Keratinocyte (primary cell): ENCODE results near the gene LRRC7. TPM values are rescaled to one million over a fixed set of nuclear protein-coding genes. Genes with fewer than 3 reads are reported as not detected.

Experiments
- DNase-seq: peaks from one replicate; pipeline ENCODE4 v3.0.0-alpha.2; 2011; ENCODE audit warnings: low read depth, missing footprints, low spot score
- FAIRE-seq: peaks from 2 replicates; lab custom pipeline; 2011; peaks lifted over from hg19 to GRCh38; lab: Jason Lieb, UNC
- H2AFZ ChIP-seq: 2 replicates; pipeline ENCODE4 v1.6.0; 2012; ENCODE audit warnings: low read length, control low read depth, inconsistent platforms; ENCODE audit not compliant: control insufficient read depth
- H3K27ac ChIP-seq: 2 replicates; pipeline ENCODE4 v1.5.1; 2011; ENCODE audit warnings: low read length; ENCODE audit not compliant: control insufficient read depth, insufficient read depth
- H3K27me3 ChIP-seq: 3 replicates; pipeline ENCODE4 v1.6.0; 2011; ENCODE audit warnings: low read length; ENCODE audit not compliant: control insufficient read depth, insufficient read depth; ENCODE audit errors: extremely low read depth
- H3K36me3 ChIP-seq, 2 experiments: 2 replicates in 1 of 2; 3 replicates in 1 of 2; pipeline ENCODE4 v1.5.1; 2011; ENCODE audit warnings: low read length in 2 of 2, mild to moderate bottlenecking in 1 of 2; ENCODE audit not compliant: control insufficient read depth in 2 of 2, insufficient read depth in 2 of 2; ENCODE audit errors: extremely low read depth in 1 of 2
- H3K4me1 ChIP-seq: 3 replicates; pipeline ENCODE4 v1.5.1; 2011; ENCODE audit warnings: low read length; ENCODE audit not compliant: control insufficient read depth, insufficient read depth; ENCODE audit errors: extremely low read depth
- H3K4me2 ChIP-seq: 3 replicates; pipeline ENCODE4 v1.6.0; 2011; ENCODE audit warnings: low read depth, low read length; ENCODE audit not compliant: control insufficient read depth, insufficient read depth; ENCODE audit errors: extremely low read depth
- H3K4me3 ChIP-seq, 3 experiments: fragments of 200-600 bp in 1 of 3; sonication (generic) in 1 of 3; 2 replicates in 2 of 3; 3 replicates in 1 of 3; pipeline ENCODE4 v1.5.1; 2011 to 2016; ENCODE audit warnings: low read length in 3 of 3, mild to moderate bottlenecking in 3 of 3, control low read depth in 2 of 3, inconsistent platforms in 1 of 3, low read depth in 1 of 3, mixed read lengths in 1 of 3, mixed run types in 1 of 3, moderate library complexity in 1 of 3; ENCODE audit not compliant: control insufficient read depth in 2 of 3, insufficient read depth in 2 of 3; ENCODE audit errors: extremely low read depth in 1 of 3
- H3K79me2 ChIP-seq: 2 replicates; pipeline ENCODE4 v1.6.0; 2012; ENCODE audit warnings: low read length; ENCODE audit not compliant: control insufficient read depth, insufficient read depth
- H3K9ac ChIP-seq: 3 replicates; pipeline ENCODE4 v1.6.0; 2011; ENCODE audit warnings: low read length; ENCODE audit not compliant: control insufficient read depth, insufficient read depth; ENCODE audit errors: extremely low read depth
- H3K9me1 ChIP-seq: 3 replicates; pipeline ENCODE4 v1.6.0; 2011; ENCODE audit warnings: low read length; ENCODE audit not compliant: control insufficient read depth, insufficient read depth; ENCODE audit errors: extremely low read depth
- H3K9me3 ChIP-seq: 2 replicates; pipeline ENCODE4 v1.5.1; 2012; ENCODE audit warnings: low read depth, low read length; ENCODE audit not compliant: control insufficient read depth
- H4K20me1 ChIP-seq: 3 replicates; pipeline ENCODE4 v1.6.0; 2011; ENCODE audit warnings: low read length; ENCODE audit not compliant: control insufficient read depth, insufficient read depth; ENCODE audit errors: extremely low read depth
- EZH2 ChIP-seq: IDR thresholded peaks from one replicate; pipeline ENCODE4 v1.6.1; 2012; ENCODE audit warnings: inconsistent platforms, mild to moderate bottlenecking, low read length, moderate library complexity
- dilution Hi-C: fragments of 300-500 bp; cut with MboI; formaldehyde crosslinking; loops from one replicate; pipeline ENCODE4 v1.7.0; 2020; ENCODE audit warnings: low sequenced_read_pairs; ENCODE audit not compliant: extremely low pct_ligation_motif_present
- polyA plus RNA-seq, 5 experiments: library from polyadenylated mRNA; depleted of rRNA in 3 of 5; stranded (reverse) in 3 of 5; stranded (forward) in 1 of 5; unstranded in 1 of 5; fragments of >200 nt; gene quantifications; 1 replicate in 1 of 5; 2 replicates in 3 of 5; 3 replicates in 1 of 5; pipeline versions ENCODE4 v1.2.1 to v1.2.3, GENCODE V29; 2011 to 2012; ENCODE audit warnings: missing spikeins in 2 of 5, low read depth in 1 of 5, low replicate concordance in 1 of 5
- TF ChIP-seq, protein P1 (sequence below), 3 experiments: IDR thresholded peaks in 1 of 3; conservative IDR thresholded peaks in 1 of 3; optimal IDR thresholded peaks in 1 of 3; 2 replicates in 2 of 3; 3 replicates in 1 of 3; pipeline versions ENCODE3 to v1.5.1; 2011; ENCODE audit warnings: low read length in 3 of 3, mild to moderate bottlenecking in 3 of 3, moderate library complexity in 2 of 3, control low read depth in 1 of 3, inconsistent platforms in 1 of 3; ENCODE audit not compliant: insufficient read depth in 2 of 3; ENCODE audit errors: extremely low read depth in 1 of 3

LRRC7 gene
- polyA plus RNA-seq, 1 donor (not counting 4 experiments of a cell fraction or from before 2014, with no cell fraction given), result 0.28 TPM

DNA sequence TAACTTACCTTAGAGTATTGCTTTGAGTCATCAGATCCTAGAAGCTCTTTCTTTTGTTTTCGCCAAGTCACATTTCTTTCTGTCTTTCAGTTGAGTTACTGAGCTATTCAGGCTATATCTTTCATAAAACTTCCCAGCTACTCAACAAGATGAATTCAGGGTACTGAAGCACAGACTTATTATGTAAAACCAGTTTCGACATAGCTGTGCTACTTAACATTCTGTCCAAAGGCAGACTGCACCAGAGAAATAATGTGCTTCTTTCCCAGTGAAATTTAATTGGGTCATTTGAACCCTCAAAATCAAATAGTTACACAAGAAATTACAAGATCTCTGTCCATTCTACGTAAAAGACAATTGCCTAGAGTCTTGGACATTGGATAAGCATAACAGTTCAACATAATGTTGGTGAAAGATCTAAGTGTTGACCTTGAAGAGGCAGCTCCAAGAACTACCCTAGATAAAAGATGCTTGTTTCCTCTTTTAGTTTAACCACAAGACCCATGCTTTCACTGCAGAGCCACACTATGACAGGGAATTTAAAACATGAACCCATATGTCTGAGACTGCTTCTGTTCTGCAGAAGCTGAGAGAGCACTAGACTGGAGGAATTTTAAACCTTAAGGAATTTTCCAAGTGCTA lies 474.5 kb downstream of the LRRC7 start:
- H3K79me2 ChIP-seq, result no peaks in the 10 kb centered on the region
- no peak for TF ChIP-seq EZH2
- TF ChIP-seq, protein P1, sequence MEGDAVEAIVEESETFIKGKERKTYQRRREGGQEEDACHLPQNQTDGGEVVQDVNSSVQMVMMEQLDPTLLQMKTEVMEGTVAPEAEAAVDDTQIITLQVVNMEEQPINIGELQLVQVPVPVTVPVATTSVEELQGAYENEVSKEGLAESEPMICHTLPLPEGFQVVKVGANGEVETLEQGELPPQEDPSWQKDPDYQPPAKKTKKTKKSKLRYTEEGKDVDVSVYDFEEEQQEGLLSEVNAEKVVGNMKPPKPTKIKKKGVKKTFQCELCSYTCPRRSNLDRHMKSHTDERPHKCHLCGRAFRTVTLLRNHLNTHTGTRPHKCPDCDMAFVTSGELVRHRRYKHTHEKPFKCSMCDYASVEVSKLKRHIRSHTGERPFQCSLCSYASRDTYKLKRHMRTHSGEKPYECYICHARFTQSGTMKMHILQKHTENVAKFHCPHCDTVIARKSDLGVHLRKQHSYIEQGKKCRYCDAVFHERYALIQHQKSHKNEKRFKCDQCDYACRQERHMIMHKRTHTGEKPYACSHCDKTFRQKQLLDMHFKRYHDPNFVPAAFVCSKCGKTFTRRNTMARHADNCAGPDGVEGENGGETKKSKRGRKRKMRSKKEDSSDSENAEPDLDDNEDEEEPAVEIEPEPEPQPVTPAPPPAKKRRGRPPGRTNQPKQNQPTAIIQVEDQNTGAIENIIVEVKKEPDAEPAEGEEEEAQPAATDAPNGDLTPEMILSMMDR (optimal IDR thresholded peaks at IDR 0.05 in 1 of 3, IDR thresholded peaks at IDR 0.05 in 1 of 3, conservative IDR thresholded peaks at IDR 0.05 in 1 of 3; ENCODE audit: extremely low read depth in 1 of 3, insufficient read depth in 2 of 3, low read length in 3 of 3), result no peak
- FAIRE-seq (no peak), DNase-seq (no peak)
- H2AFZ ChIP-seq, result no peak overlapping the region
- no peaks in the 10 kb centered on the region for H3K9me1 ChIP-seq
- H3K9me3 ChIP-seq, result no peaks in the 10 kb centered on the region
- H4K20me1 ChIP-seq, result no peaks in the 10 kb centered on the region
- no peak overlapping the region for H3K27ac ChIP-seq
- dilution Hi-C loops, result no loop called here
- no peak overlapping the region for H3K4me3 ChIP-seq
- no peak overlapping the region for H3K9ac ChIP-seq
- H3K4me2 ChIP-seq, result no peak overlapping the region
- no peaks in the 10 kb centered on the region for H3K27me3 ChIP-seq
- peaks cover 17% of the 10 kb centered on the region for H3K4me1 ChIP-seq
- H3K36me3 ChIP-seq, result no peaks in the 10 kb centered on the region

GRCh38 chr1:70043804-70044203 lies 476.1 kb downstream of the LRRC7 start:
- no peaks in the 10 kb centered on the region for H3K36me3 ChIP-seq
- H3K9me3 ChIP-seq, result no peaks in the 10 kb centered on the region
- dilution Hi-C loops, result no loop called here
- no peaks in the 10 kb centered on the region for H3K79me2 ChIP-seq
- no peak overlapping the region for H3K27ac ChIP-seq
- no peak overlapping the region for H3K4me3 ChIP-seq
- no peak overlapping the region for H3K9ac ChIP-seq
- FAIRE-seq (peak; percentile 96), DNase-seq (peak; percentile 83)
- no peaks in the 10 kb centered on the region for H3K27me3 ChIP-seq
- no peak overlapping the region for H2AFZ ChIP-seq
- TF ChIP-seq, protein P1 (optimal IDR thresholded peaks at IDR 0.05 in 1 of 3, IDR thresholded peaks at IDR 0.05 in 1 of 3, conservative IDR thresholded peaks at IDR 0.05 in 1 of 3; ENCODE audit: extremely low read depth in 1 of 3, insufficient read depth in 2 of 3, low read length in 3 of 3), result no peak
- TF ChIP-seq EZH2, result no peak
- H3K4me1 ChIP-seq, result peaks cover 17% of the 10 kb centered on the region
- H4K20me1 ChIP-seq, result no peaks in the 10 kb centered on the region
- H3K4me2 ChIP-seq, result peak overlapping the region; percentile 24
- no peaks in the 10 kb centered on the region for H3K9me1 ChIP-seq
